Measurements from ENCODE around the gene PPFIA4. TPM values are rescaled to one million over a fixed set of nuclear protein-coding genes. Genes with fewer than 3 reads are reported as not detected.

PPFIA4 gene
- total and polyA plus RNA-seq, 2 donors (not counting 3 experiments of a cell fraction or from before 2014, with no cell fraction given), result 0.17 to 0.22 TPM

GRCh38 chr1:203090421-203091198 is 64.3 kb downstream of the PPFIA4 start:
- dilution Hi-C loops (cut with MboI; ENCODE audit: extremely low pct_ligation_motif_present, low sequenced_read_pairs) (no loop called here), intact Hi-C loops (cut with micrococcal nuclease) (no loop called here)
- H3K9ac ChIP-seq (replicated peaks; ENCODE audit: extremely low read depth, insufficient read depth, low read length), result no peak overlapping the region
- H3K4me2 ChIP-seq (ENCODE audit: insufficient read depth, low read length), result no peak overlapping the region
- no peak overlapping the region for H2AFZ ChIP-seq (ENCODE audit: low read depth, low read length)
- no TSS peak for BruUV-seq (replicated peaks)
- no peaks in the 10 kb centered on the region for H3K4me1 ChIP-seq (ENCODE audit: control insufficient read depth, extremely low read depth, insufficient read depth, low read length)
- H3K27ac ChIP-seq (ENCODE audit: insufficient read depth, low read depth, low read length), result no peak overlapping the region
- POLR2A ChIA-PET, result no interaction called here
- no peak overlapping the region for H3K4me3 ChIP-seq (replicated peaks in 1 of 3; ENCODE audit: insufficient read depth in 1 of 3, low read depth in 1 of 3, low read length in 3 of 3)
- no peaks in the 10 kb centered on the region for H3K9me1 ChIP-seq (replicated peaks; ENCODE audit: control insufficient read depth, extremely low read depth, insufficient read depth, low read length)
- FAIRE-seq, result no peak
- TF ChIP-seq EZH2 (IDR thresholded peaks at IDR 0.05; ENCODE audit: borderline replicate concordance, low read depth, low read length, severe bottlenecking) (no peak), POLR2A (IDR thresholded peaks at IDR 0.05; ENCODE audit: low read depth, low read length) (no peak), GATA2 (IDR thresholded peaks at IDR 0.05; ENCODE audit: insufficient read depth, insufficient read length, low read depth, low read length) (no peak), MAX (IDR thresholded peaks at IDR 0.05; ENCODE audit: insufficient read depth, insufficient read length) (no peak), POLR2AphosphoS5 (IDR thresholded peaks at IDR 0.05; ENCODE audit: insufficient read depth, low read depth, low read length) (no peak), FOS (IDR thresholded peaks at IDR 0.05; ENCODE audit: borderline replicate concordance, insufficient read depth, low read length) (no peak), JUN (IDR thresholded peaks at IDR 0.05; ENCODE audit: borderline replicate concordance, insufficient read depth, insufficient read length, low read depth) (no peak), CTCF (IDR thresholded peaks at IDR 0.05; ENCODE audit: extremely low read depth in 1 of 2, insufficient read depth in 1 of 2, low read depth in 1 of 2, low read length in 2 of 2) (no peak), MYC (IDR thresholded peaks at IDR 0.05; ENCODE audit: low read depth, low read length) (no peak)
- H4K20me1 ChIP-seq (replicated peaks; ENCODE audit: control insufficient read depth, extremely low read depth, insufficient read depth, low read length), result no peaks in the 10 kb centered on the region
- peaks cover 4 to 8% of the 10 kb centered on the region in 2 experiments for H3K27me3 ChIP-seq (ENCODE audit: control insufficient read depth in 2 of 2, insufficient read depth in 2 of 2, low read length in 2 of 2)
- no peaks in the 10 kb centered on the region for H3K9me3 ChIP-seq (replicated peaks; ENCODE audit: control insufficient read depth, insufficient read depth, low read length)
- CTCF ChIA-PET, result interaction anchor here (0.7 kb wide), 1 partner anchor 52 kb away, joined by 3 read pairs; no protein-coding TSS in a partner anchor
- no peaks in the 10 kb centered on the region for H3K36me3 ChIP-seq (ENCODE audit: control insufficient read depth in 2 of 2, extremely low read depth in 1 of 2, insufficient read depth in 2 of 2, low read length in 2 of 2)
- DNase-seq (ENCODE audit: low read depth, low spot score), result no peak
- no peaks in the 10 kb centered on the region for H3K79me2 ChIP-seq (ENCODE audit: control insufficient read depth, insufficient read depth, low read length)

Measured in endothelial cell of umbilical vein (primary cell).